Measurements from ENCODE around the gene CD40.
"Not testable (repeated sequence)": the region's sequence is repeated elsewhere in the genome, so short reads cannot be mapped to it uniquely, and the experiment has no call there.

DNA sequence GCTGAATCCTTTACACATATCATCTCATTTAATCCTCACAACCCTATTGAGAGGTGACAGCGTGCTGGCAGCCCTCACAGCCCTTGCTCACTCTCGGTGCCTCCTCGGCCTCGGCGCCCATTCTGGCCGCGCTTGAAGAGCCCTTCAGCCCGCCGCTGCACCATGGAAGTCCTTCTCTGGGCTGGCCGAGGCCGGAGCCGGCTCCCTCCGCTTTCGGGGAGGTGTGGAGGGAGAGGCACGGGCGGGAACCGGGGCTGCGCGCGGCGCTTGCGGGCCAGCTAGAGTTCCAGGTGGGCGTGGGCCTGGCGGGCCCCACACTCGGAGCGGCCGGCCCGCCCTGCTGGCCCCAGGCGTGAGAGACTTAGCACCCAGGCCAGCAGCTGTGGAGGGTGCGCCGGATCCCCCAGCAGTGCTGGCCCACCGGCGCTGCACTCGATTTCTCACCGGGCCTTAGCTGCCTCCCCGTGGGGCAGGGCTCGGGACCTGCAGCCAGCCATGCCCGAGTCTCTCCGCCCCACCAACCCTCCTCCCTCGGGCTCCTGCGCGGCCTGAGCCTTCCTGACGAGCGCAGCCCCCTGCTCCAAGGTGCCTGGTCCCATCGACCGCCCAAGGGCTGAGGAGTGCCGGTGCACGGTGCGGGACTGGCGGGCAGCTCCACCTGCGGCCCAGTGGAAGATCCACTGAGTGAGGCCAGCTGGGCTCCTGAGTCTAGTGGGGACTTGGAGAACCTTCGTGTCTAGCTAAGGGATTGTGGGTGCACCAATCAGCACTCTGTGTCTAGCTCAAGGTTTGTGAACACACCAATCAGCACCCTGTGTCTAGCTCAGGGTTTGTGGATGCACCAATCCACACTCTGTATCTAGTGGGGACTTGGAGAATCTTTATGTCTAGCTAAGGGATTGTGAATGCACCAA, 26.2 kb upstream of the CD40 start:
- TF ChIP-seq, protein P1, sequence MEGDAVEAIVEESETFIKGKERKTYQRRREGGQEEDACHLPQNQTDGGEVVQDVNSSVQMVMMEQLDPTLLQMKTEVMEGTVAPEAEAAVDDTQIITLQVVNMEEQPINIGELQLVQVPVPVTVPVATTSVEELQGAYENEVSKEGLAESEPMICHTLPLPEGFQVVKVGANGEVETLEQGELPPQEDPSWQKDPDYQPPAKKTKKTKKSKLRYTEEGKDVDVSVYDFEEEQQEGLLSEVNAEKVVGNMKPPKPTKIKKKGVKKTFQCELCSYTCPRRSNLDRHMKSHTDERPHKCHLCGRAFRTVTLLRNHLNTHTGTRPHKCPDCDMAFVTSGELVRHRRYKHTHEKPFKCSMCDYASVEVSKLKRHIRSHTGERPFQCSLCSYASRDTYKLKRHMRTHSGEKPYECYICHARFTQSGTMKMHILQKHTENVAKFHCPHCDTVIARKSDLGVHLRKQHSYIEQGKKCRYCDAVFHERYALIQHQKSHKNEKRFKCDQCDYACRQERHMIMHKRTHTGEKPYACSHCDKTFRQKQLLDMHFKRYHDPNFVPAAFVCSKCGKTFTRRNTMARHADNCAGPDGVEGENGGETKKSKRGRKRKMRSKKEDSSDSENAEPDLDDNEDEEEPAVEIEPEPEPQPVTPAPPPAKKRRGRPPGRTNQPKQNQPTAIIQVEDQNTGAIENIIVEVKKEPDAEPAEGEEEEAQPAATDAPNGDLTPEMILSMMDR (IDR thresholded peaks at IDR 0.05), result not testable (repeated sequence)
- not testable (repeated sequence) for TF ChIP-seq ZFX (IDR thresholded peaks at IDR 0.05; ENCODE audit: borderline replicate concordance)
